ENCODE measurements around the gene ELOVL2. TPM values are rescaled to one million over a fixed set of nuclear protein-coding genes. Genes with fewer than 3 reads are reported as not detected.
A peak's percentile ranks its signal among the peaks of the same experiment; 100 is the strongest.

ELOVL2 gene
- total RNA-seq, 2 experiments from 2014 or later, result not detected

- Mint-ChIP-seq H3K9me3 (no peaks in the 10 kb centered on the region), H3K4me3 (no peak overlapping the region), H3K27ac (no peak overlapping the region), H3K36me3 (no peaks in the 10 kb centered on the region), H3K4me1 (no peaks in the 10 kb centered on the region), H3K27me3 (peaks cover 4% of the 10 kb centered on the region)
- no peak for DNase-seq
Observed at GRCh38 chr6:11066505-11067347, 22.6 kb upstream of the ELOVL2 start.

DNA sequence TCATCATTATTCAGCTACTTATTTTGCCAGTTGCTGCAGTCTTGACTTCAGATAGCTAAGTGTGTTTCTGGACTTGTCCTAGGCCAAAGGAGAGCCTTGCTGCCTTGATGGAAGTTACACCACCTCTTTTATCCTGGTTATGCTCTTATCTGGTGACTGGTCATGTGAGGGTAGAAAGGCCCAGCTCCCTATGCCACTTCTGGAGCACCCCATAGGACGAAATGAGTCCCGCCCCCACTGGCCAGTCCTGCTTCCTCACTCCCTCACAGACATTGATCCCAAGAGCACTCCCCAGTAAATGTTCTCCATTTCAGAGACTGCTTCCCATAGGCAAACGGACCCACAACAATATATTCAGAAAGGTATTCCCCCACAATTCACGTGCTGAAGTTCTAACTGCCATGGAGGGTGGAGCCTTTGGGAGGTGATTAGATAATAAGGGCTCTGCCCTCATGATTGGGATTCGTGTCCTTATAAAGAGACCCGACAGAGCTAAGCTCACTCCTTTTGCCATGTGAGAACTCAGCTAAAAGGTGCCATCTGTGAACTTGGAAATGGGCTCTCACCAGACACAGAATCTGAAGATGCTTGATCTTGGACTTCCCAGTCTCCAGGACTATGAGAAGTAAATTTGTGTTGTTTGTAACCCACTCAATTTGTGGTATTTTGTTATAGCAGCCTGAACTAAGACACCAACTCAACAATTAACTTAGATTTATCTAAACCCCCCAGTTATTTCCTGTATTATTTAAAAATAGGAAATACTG is 21.5 kb upstream of the ELOVL2 start:
- Mint-ChIP-seq H3K9me3 (no peaks in the 10 kb centered on the region), H3K4me3 (no peak overlapping the region), H3K27me3 (peaks cover 8% of the 10 kb centered on the region), H3K4me1 (no peaks in the 10 kb centered on the region), H3K27ac (no peak overlapping the region), H3K36me3 (no peaks in the 10 kb centered on the region)
- DNase-seq, result no peak

GRCh38 chr6:11064836-11065235 is 20.7 kb upstream of the ELOVL2 start:
- Mint-ChIP-seq H3K27me3 (peaks cover 8% of the 10 kb centered on the region), H3K4me3 (no peak overlapping the region), H3K36me3 (no peaks in the 10 kb centered on the region), H3K9me3 (no peaks in the 10 kb centered on the region), H3K27ac (no peak overlapping the region), H3K4me1 (no peaks in the 10 kb centered on the region)
- no peak for DNase-seq

GRCh38 chr6:11062715-11063114 is 18.6 kb upstream of the ELOVL2 start:
- Mint-ChIP-seq H3K27me3 (peaks cover 8% of the 10 kb centered on the region), H3K4me1 (no peaks in the 10 kb centered on the region), H3K27ac (no peak overlapping the region), H3K4me3 (no peak overlapping the region), H3K9me3 (no peaks in the 10 kb centered on the region), H3K36me3 (no peaks in the 10 kb centered on the region)
- no peak for DNase-seq

DNA sequence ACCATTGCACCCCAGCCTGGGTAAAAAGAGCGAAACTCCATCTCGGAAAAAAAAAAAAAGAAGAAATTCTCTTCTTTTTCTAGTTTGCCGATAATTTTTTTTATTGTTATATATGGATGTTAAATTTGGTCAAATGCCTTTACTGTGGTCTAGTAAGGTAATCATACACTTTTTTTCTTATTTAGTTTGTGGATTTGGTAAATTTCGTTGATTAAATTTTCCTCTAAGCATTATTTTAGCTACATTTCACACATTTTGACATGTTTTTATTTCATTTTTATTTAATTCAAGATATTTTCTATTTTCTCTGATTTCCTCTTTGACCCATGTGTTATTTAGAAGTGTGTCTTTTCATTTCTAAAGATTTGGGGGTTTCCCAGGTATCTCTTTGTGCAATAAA is 18.0 kb upstream of the ELOVL2 start:
- DNase-seq, result no peak
- no peaks in the 10 kb centered on the region for H3K9me3 Mint-ChIP-seq

GRCh38 chr6:11058406-11058805 is 14.3 kb upstream of the ELOVL2 start:
- Mint-ChIP-seq H3K27me3 (peaks cover 10% of the 10 kb centered on the region), H3K36me3 (no peaks in the 10 kb centered on the region), H3K4me1 (no peaks in the 10 kb centered on the region), H3K4me3 (no peak overlapping the region), H3K27ac (no peak overlapping the region), H3K9me3 (no peaks in the 10 kb centered on the region)
- no peak for DNase-seq

More for the DNA sequence above, 18.0 kb upstream of the ELOVL2 start:
- Mint-ChIP-seq H3K36me3 (no peaks in the 10 kb centered on the region), H3K4me1 (no peaks in the 10 kb centered on the region), H3K27me3 (peaks cover 8% of the 10 kb centered on the region), H3K4me3 (no peak overlapping the region), H3K27ac (no peak overlapping the region)

DNA sequence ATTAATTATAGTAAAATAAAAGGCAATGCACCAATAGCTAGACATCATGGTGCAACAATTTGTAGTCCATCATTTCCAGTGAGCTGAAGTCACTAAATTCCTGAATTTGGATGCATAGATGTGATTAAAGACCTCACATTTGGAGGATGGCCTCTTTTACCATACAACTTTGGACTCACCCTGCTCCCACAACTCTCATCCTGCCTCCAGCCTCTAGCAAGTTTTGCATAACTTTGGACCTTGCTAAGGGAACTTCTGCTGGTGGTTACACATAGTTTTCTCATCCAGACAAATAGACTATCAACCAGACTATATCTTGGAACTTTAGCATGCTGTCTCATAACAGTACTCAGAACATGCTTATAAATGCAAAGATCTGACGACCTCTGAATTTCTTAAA is 12.8 kb upstream of the ELOVL2 start:
- no peaks in the 10 kb centered on the region for H3K4me1 Mint-ChIP-seq
- no peaks in the 10 kb centered on the region for H3K36me3 Mint-ChIP-seq
- H3K27ac Mint-ChIP-seq, result no peak overlapping the region
- DNase-seq, result no peak
- no peaks in the 10 kb centered on the region for H3K9me3 Mint-ChIP-seq
- H3K27me3 Mint-ChIP-seq, result peaks cover 11% of the 10 kb centered on the region
- no peak overlapping the region for H3K4me3 Mint-ChIP-seq

DNA sequence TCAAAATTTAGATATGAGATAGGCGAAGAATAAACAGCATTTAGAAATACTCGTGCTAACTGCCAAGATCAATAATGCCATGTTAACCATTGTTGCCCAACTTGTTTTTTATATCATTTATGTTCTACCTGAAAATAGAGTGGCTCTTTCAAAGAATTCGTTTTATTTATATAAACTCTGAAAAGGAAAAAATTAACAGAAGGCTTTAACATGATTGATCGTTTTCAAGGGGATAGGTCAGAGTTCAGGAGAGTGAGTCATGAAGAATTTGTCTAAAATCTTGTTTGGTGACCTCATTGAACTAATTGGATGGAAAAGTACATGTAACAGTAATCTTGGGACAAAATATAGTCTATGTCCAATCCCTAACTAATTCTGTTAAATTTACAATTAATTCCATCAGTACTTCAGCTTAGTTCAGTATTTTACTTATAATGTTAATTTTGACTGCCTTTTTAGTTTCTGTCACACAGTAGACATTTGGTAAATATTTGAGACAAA is 11.1 kb upstream of the ELOVL2 start:
- Mint-ChIP-seq H3K36me3 (no peaks in the 10 kb centered on the region), H3K4me1 (no peaks in the 10 kb centered on the region), H3K9me3 (no peaks in the 10 kb centered on the region), H3K4me3 (no peak overlapping the region), H3K27me3 (peaks cover 21% of the 10 kb centered on the region), H3K27ac (no peak overlapping the region)
- DNase-seq, result no peak

DNA sequence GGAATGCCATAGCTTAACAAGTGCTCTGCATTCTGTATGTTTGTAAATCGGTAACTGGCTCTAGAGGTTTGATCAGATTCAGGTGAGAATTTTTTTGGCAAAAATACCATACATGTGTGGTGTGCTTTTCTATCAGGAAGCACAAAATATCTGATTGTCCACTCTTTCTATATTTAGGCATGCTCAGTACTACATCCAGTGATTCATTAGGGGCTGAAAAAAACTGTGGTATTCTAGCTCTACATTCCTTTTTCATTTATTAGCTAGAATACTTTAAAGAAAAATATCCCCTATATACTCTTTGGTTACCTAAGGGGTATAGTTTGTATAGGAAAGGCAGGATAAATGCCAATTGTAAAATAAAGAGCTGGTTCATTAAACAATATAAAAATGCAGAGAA is 10.6 kb upstream of the ELOVL2 start:
- Mint-ChIP-seq H3K27me3 (peaks cover 25% of the 10 kb centered on the region), H3K36me3 (no peaks in the 10 kb centered on the region), H3K27ac (no peak overlapping the region), H3K4me1 (no peaks in the 10 kb centered on the region), H3K4me3 (no peak overlapping the region), H3K9me3 (no peaks in the 10 kb centered on the region)
- DNase-seq, result no peak

DNA sequence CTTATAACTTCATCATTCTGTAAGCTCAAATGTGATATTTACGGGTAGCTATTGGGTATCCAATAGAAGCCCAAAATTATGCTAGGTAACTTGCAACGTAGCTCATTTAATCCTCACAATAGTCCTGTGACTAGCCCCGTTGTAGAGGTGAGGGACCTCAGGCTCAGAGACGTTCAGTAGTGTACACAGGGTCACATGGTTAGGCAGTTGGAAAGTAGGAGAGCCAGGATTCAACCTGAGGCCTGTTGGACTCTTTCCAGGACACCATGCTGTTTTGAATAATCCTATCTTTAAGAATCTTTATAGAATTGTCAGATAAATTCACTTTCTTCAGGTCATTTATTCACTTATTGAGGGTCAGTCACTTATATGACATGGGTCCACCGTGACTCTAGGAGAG is 9.2 kb upstream of the ELOVL2 start:
- Mint-ChIP-seq H3K27me3 (peaks cover 36% of the 10 kb centered on the region), H3K36me3 (no peaks in the 10 kb centered on the region), H3K9me3 (no peaks in the 10 kb centered on the region), H3K4me1 (no peaks in the 10 kb centered on the region), H3K4me3 (no peak overlapping the region), H3K27ac (no peak overlapping the region)
- DNase-seq, result no peak

GRCh38 chr6:11050731-11051130 is 6.6 kb upstream of the ELOVL2 start:
- no peak overlapping the region for H3K4me3 Mint-ChIP-seq
- no peak overlapping the region for H3K27ac Mint-ChIP-seq
- no peaks in the 10 kb centered on the region for H3K4me1 Mint-ChIP-seq
- H3K36me3 Mint-ChIP-seq, result no peaks in the 10 kb centered on the region
- H3K27me3 Mint-ChIP-seq, result peaks cover 56% of the 10 kb centered on the region
- no peaks in the 10 kb centered on the region for H3K9me3 Mint-ChIP-seq
- no peak for DNase-seq

DNA sequence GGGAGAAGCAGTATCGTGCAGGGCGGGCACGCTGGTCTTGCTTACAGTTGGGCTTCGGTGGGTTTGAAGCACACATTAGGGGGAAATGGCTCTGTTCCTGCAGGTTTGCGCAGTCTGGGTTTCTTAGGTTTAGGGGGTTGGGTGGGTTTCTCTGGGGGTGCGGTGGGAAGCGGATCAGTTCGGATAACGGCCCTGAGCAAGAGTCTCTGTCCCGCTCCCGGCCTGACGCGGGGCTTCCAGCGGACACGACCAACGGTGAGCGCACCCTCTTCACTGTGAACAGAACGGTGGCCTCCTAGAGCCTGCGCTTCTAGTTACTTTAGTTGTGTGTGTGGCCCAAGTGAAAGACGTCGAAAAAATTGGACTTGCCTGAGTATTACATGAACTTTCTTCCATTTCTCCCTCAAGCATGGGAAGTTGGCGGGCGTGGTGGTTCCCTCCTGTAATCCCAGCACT is 635 bp upstream of the ELOVL2 start:
- Mint-ChIP-seq H3K4me1 (peaks cover 8% of the 10 kb centered on the region), H3K27ac (no peak overlapping the region), H3K9me3 (no peaks in the 10 kb centered on the region), H3K27me3 (peaks cover 73% of the 10 kb centered on the region), H3K4me3 (peak overlapping the region; percentile 73), H3K36me3 (peaks cover 2% of the 10 kb centered on the region)
- no peak for DNase-seq

DNA sequence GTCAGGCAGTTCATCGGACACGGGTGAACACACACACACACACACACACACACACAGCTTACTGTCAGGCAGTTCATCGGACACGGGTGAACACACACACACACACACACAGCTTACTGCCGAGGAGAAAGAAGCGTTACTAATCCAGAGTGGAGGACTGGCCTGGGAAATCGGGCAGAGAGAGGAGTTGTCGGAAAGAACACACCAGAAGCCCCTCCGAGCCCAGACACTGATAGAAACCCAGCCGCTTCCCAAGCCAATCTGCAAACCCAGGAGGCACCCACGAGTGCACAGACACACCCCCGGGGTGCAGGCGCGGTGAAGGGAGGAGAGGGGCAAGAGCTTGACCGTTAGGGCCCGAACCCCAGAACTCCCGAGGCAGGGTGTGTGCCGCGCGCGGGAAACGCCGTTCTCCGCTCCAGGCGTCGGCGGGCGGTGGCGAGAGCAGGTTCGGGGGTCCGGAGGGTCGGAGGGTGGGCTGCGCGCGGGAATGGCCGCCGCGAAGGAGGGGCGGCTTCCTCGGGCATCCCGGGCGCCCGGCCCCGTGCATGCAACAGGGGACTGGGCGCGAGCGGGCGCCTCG is 636 bp downstream of the ELOVL2 start:
- Mint-ChIP-seq H3K4me3 (peak overlapping the region; percentile 72), H3K27me3 (peaks cover 73% of the 10 kb centered on the region), H3K9me3 (no peaks in the 10 kb centered on the region), H3K36me3 (peaks cover 2% of the 10 kb centered on the region), H3K27ac (no peak overlapping the region), H3K4me1 (peaks cover 8% of the 10 kb centered on the region)
- peak; percentile 3 for DNase-seq

DNA sequence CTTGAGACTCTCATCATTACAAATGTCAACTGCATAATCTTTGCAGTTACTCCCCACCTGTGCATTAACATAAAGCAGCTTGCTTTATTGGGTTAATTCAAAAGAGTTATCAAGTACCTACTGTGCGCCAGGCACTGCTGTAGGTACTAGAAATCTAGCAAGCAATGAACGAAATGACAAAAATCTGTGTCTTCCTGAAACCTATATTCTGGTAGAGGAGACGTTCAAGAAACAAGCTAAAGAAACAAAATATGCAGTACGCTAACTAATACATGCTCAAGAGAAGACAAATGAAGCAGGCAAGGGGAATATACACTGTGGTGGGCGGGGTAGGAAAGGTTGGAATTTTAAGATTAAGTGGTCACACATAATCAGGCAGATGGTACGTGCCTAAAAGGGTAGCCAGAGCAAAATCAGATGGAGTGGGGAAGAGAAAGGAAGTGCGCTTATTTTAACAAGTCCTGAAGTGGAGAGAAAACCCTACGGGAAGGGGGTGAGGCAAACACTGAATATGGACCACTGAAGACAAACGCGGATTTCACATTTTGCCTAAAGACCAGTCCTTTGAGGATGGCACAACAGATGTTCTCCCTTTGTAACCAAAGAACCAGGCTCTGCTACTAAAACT is 1.2 kb downstream of the ELOVL2 start:
- Mint-ChIP-seq H3K9me3 (no peaks in the 10 kb centered on the region), H3K27me3 (peaks cover 70% of the 10 kb centered on the region), H3K27ac (no peak overlapping the region), H3K4me1 (peaks cover 8% of the 10 kb centered on the region), H3K4me3 (peak overlapping the region; percentile 72), H3K36me3 (peaks cover 2% of the 10 kb centered on the region)
- DNase-seq, result no peak
